Type B pancreatic cell (in vitro differentiated cells): Measurements from ENCODE around the gene TAF6. TPM values are rescaled to one million over a fixed set of nuclear protein-coding genes. Genes with fewer than 3 reads are reported as not detected.

Source experiments
- DNase-seq: peaks from one replicate; pipeline ENCODE4 v3.0.0; 2021; ENCODE audit warnings: mixed read lengths; ENCODE audit not compliant: unreplicated experiment; ENCODE audit errors: extremely low spot score
- H3K27ac Mint-ChIP-seq: 2 replicates; pipeline ENCODE4 v1.8.0; 2021; ENCODE audit warnings: mild to moderate bottlenecking, mixed read lengths
- H3K27me3 Mint-ChIP-seq: 2 replicates; pipeline ENCODE4 v1.8.0; 2021; ENCODE audit warnings: mixed read lengths
- H3K36me3 Mint-ChIP-seq: 2 replicates; pipeline ENCODE4 v1.8.0; 2021; ENCODE audit warnings: mixed read lengths
- H3K4me1 Mint-ChIP-seq: one replicate; pipeline ENCODE4 v1.8.0; 2021; ENCODE audit warnings: mixed read lengths; ENCODE audit not compliant: unreplicated experiment
- H3K4me3 Mint-ChIP-seq: 2 replicates; pipeline ENCODE4 v1.8.0; 2021; ENCODE audit warnings: mild to moderate bottlenecking, mixed read lengths
- H3K9me3 Mint-ChIP-seq: 2 replicates; pipeline ENCODE4 v1.8.0; 2021; ENCODE audit warnings: mixed read lengths
- total RNA-seq: library from RNA; stranded (reverse); gene quantifications from 2 replicates; pipeline ENCODE4 v1.2.1, GENCODE V29; 2021; ENCODE audit warnings: low replicate concordance
- TF ChIP-seq, protein P1 (sequence below): fragments of 200-600 bp; sonication (generic); conservative IDR thresholded peaks from 2 replicates; pipeline ENCODE4 v1.5.0; 2021; ENCODE audit warnings: antibody characterized with exemption, mild to moderate bottlenecking

Gene TAF6
- total RNA-seq, 1 donor from 2014 or later, result 77.7 TPM

DNA sequence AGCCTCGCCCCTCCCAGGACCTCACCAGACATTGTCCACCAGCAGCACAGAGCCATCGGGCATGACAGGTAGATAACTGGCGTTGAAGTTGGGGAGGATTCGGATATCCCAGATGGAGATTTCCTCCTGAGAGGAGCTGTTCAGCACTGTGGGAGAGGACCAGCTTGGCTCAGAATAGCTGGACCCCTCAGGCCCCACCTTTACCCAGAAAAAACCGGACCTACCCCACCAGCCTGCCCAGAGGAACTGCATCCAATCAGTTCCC is 37.8 kb upstream of the TAF6 start:
- no peaks in the 10 kb centered on the region for H3K9me3 Mint-ChIP-seq
- peak overlapping the region; percentile 91 for H3K4me3 Mint-ChIP-seq
- TF ChIP-seq, protein P1, sequence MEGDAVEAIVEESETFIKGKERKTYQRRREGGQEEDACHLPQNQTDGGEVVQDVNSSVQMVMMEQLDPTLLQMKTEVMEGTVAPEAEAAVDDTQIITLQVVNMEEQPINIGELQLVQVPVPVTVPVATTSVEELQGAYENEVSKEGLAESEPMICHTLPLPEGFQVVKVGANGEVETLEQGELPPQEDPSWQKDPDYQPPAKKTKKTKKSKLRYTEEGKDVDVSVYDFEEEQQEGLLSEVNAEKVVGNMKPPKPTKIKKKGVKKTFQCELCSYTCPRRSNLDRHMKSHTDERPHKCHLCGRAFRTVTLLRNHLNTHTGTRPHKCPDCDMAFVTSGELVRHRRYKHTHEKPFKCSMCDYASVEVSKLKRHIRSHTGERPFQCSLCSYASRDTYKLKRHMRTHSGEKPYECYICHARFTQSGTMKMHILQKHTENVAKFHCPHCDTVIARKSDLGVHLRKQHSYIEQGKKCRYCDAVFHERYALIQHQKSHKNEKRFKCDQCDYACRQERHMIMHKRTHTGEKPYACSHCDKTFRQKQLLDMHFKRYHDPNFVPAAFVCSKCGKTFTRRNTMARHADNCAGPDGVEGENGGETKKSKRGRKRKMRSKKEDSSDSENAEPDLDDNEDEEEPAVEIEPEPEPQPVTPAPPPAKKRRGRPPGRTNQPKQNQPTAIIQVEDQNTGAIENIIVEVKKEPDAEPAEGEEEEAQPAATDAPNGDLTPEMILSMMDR, result no peak
- H3K4me1 Mint-ChIP-seq, result peaks cover 11% of the 10 kb centered on the region
- peaks cover 5% of the 10 kb centered on the region for H3K36me3 Mint-ChIP-seq
- peak overlapping the region; percentile 83 for H3K27ac Mint-ChIP-seq
- H3K27me3 Mint-ChIP-seq, result no peaks in the 10 kb centered on the region
- DNase-seq, result no peak

DNA sequence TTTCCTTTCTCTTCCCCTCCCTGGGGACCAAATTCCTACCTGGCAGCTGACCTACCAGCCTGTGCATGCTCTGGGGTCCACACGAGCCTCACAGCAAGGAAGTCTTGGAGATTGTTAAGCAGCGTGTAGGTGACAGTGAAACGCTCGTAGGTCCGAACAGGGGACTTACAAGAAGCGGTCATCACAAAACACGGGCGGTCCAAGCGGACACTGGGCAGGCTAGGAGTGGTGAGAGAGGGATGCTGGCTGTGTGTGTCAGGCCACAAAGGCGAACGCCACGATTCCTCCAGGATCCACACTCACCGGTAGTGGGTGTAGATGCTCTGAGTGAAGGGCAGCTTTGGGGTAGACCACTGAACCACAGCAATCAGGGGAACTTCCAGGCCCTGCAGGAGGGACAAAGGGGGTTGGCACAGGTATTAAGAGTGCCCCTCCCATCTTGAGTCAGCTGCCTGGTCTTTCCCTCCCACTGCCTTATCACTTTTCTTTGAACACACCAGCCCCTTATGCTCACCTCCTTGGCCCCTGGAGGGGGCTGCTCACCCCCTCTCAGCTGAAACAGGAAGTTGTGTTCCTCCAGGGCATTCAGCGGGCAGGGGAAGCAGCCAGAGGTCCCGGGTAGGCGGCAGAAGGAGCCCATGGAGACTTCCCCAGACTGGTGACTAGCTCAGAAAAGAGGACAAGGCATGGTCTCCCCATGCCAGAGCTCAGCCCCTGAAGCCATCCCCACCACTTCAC is 37.3 kb upstream of the TAF6 start:
- Mint-ChIP-seq H3K9me3 (no peaks in the 10 kb centered on the region), H3K27me3 (no peaks in the 10 kb centered on the region), H3K4me1 (peaks cover 11% of the 10 kb centered on the region), H3K4me3 (peak overlapping the region; percentile 91), H3K36me3 (peaks cover 5% of the 10 kb centered on the region), H3K27ac (no peak overlapping the region)
- TF ChIP-seq, protein P1, result no peak
- DNase-seq, result no peak

DNA sequence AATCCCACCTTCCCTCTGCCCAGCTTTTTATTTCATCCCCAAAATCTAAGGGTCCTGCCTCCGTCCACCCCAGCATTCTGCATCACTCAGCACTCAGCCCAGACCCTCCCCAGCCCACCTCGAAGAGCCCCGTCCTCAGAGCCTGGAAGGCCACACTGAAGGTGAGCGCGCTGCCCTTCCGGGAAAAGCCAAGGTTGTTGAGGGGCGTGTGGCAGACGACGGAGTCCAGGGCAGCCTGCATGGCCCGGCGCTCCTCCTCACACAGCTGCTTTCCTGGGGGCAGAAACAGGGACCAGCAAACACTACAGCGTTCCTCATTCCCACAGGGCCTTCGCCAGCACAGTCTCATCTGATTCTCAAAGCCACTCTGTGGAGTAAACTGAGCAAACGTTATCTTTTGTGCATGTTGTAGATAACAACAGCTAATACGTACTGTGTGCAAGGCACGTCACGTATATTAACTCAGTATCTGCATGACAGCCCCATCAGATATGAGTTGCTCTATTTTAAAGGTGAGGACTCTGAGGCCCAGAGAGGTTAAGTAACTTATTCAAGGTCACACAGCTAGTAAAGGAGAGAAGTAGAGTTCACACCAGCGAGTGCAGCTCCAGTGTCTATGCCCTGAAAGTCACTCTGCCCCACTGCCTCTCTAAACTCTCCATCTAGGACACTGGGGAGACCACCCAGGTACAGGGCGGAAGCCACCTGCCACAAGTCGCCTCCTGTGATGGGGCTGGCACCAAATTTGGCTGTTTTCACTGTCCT is 36.6 kb upstream of the TAF6 start:
- H3K27ac Mint-ChIP-seq, result no peak overlapping the region
- peaks cover 5% of the 10 kb centered on the region for H3K36me3 Mint-ChIP-seq
- no peaks in the 10 kb centered on the region for H3K27me3 Mint-ChIP-seq
- no peak for DNase-seq
- no peaks in the 10 kb centered on the region for H3K9me3 Mint-ChIP-seq
- H3K4me1 Mint-ChIP-seq, result peaks cover 11% of the 10 kb centered on the region
- H3K4me3 Mint-ChIP-seq, result no peak overlapping the region
- TF ChIP-seq, protein P1, result no peak

DNA sequence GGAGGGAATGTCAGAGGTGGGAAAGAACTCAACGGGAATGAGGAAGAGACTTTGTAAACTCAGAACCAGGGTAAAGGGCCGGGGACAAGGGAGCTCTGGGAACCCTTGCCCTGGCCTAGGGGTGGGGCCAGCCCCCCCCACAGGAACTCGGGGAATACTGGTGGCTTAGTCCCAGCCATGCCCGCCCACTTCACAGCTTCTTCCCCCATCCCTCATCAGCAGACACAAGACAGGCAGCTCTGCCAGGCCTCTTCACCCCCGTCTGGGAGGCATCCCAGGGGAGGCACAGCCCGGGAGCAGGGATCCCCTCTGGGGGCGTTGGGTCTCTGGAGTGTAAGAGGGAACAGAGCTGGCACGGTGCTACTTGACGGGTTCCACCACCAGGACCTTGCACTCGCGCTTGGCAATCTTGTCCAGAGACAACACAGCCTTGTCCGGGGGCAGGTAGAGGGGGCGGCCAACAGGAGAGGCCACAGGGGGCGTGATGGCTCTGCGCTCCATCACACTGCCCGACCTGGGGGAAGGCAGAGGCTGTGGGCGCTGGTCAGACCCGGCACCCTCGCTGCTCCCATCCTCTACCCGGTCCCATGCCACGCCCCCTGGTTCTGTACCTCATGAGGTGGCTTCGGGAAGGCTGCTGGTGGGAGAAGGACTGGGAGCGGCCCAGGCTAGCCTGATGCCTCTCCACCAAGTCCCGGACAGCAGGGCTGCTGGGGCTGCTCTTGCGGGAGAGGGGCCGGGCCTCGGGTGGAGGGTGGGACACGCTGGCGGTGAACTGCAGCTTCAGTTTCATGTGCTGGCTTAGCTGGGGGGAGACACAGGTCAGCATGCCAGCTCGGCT is 35.7 kb upstream of the TAF6 start:
- H3K4me1 Mint-ChIP-seq, result peaks cover 16% of the 10 kb centered on the region
- H3K9me3 Mint-ChIP-seq, result no peaks in the 10 kb centered on the region
- no peak overlapping the region for H3K4me3 Mint-ChIP-seq
- TF ChIP-seq, protein P1, result no peak
- no peak for DNase-seq
- no peaks in the 10 kb centered on the region for H3K27me3 Mint-ChIP-seq
- no peak overlapping the region for H3K27ac Mint-ChIP-seq
- H3K36me3 Mint-ChIP-seq, result peaks cover 8% of the 10 kb centered on the region

DNA sequence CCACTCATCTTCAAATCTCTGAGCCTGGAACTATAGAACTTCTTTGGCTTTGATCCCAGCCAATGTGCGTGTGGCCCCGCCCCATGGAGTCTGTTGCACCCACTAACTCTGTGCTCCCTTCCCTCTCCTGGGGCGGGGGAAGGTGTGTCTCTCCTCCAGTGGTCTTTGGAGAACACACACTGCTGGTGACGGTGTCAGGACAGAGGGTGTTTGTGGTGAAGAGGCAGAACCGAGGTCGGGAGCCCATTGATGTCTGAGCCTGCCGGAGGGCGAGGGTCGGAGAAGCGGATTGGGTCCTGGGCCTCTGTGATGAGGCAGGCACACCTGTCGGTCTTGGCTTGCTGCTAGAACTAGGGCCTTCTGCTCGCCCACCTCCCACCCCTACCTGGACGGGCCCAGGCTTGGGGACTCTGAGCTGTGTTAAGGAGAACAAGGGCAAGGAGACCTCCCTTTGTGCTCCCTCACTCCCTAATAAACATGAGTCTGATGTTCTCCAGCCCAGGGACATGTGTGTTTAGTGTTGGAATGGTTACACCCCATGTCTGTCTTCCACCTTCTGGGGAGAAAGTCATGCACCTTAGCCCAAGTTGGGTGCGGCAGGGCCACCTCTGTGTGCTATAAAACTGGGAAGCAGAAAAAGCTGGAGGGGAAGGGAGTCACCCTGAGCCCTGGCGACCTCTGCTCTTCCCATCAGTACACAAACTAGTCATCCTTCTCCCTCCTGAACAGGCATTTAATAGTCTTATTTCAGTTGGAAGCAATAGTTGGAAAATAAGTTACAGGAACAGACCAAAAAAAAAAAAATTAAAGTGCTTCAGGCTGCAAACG is 34.8 kb upstream of the TAF6 start:
- H3K9me3 Mint-ChIP-seq, result no peaks in the 10 kb centered on the region
- DNase-seq, result no peak
- peak overlapping the region; percentile 56 for H3K27ac Mint-ChIP-seq
- H3K36me3 Mint-ChIP-seq, result peaks cover 8% of the 10 kb centered on the region
- no peak overlapping the region for H3K4me3 Mint-ChIP-seq
- H3K27me3 Mint-ChIP-seq, result no peaks in the 10 kb centered on the region
- TF ChIP-seq, protein P1, result no peak
- peaks cover 12% of the 10 kb centered on the region for H3K4me1 Mint-ChIP-seq
